SK-N-SH (cell line): ENCODE measurements around the gene CDH13. TPM values are rescaled to one million over a fixed set of nuclear protein-coding genes. Genes with fewer than 3 reads are reported as not detected.

Experiments
- CTCF ChIA-PET: fragments of 300-600, 350-600 bp; formaldehyde crosslinking; extraction: SDS; loops from one replicate; lab custom pipeline; 2021; lab: Yijun Ruan, JAX
- POLR2A ChIA-PET: fragments of 350-600 bp; sonication (Branson Sonifier 250); formaldehyde crosslinking; extraction: SDS; loops from one replicate; lab custom pipeline; 2020; ENCODE audit warnings: antibody characterized with exemption, inconsistent platforms; lab: Yijun Ruan, JAX
- DNase-seq: peaks from one replicate; pipeline ENCODE4 v3.0.0; 2012
- H2AFZ ChIP-seq: fragments of 200-600 bp; sonication (generic); 2 replicates; pipeline ENCODE4 v1.8.1; 2016; ENCODE audit warnings: antibody characterized with exemption, mild to moderate bottlenecking, low read depth
- H3F3A ChIP-seq: fragments of 200-600 bp; sonication (generic); replicated peaks from 2 replicates; pipeline ENCODE3; 2016; ENCODE audit warnings: antibody characterized with exemption, mild to moderate bottlenecking; ENCODE audit not compliant: insufficient read depth
- H3K27ac ChIP-seq, 2 experiments: fragments of 200-500 bp in 1 of 2; fragments of 200-600 bp in 1 of 2; sonication (Bioruptor generic) in 1 of 2; sonication (generic), shearing (Covaris generic) in 1 of 2; 2 replicates each; pipeline versions ENCODE4 v1.5.1 to v1.6.1; 2014 to 2016; ENCODE audit warnings: low read depth in 2 of 2, inconsistent platforms in 1 of 2, low read length in 1 of 2, mild to moderate bottlenecking in 1 of 2, mixed read lengths in 1 of 2
- H3K27me3 ChIP-seq: fragments of 200-600 bp; sonication (generic), shearing (Covaris generic); 2 replicates; pipeline ENCODE4 v1.6.1; 2016; ENCODE audit warnings: mixed run types; ENCODE audit not compliant: insufficient read depth
- H3K36me3 ChIP-seq, 2 experiments: fragments of 200-500 bp in 1 of 2; fragments of 200-600 bp in 1 of 2; sonication (Bioruptor generic) in 1 of 2; sonication (generic) in 1 of 2; replicated peaks in 1 of 2; 2 replicates each; pipeline versions ENCODE3 to v1.5.1; 2014 to 2016; ENCODE audit warnings: low read length in 1 of 2, mild to moderate bottlenecking in 1 of 2; ENCODE audit not compliant: insufficient read depth in 2 of 2, control insufficient read depth in 1 of 2
- H3K4me1 ChIP-seq, 2 experiments: fragments of 200-500 bp in 1 of 2; fragments of 200-600 bp in 1 of 2; sonication (Bioruptor generic) in 1 of 2; sonication (generic), shearing (Covaris generic) in 1 of 2; 2 replicates each; pipeline versions ENCODE4 v1.5.1 to v1.6.1; 2014 to 2016; ENCODE audit warnings: low read depth in 1 of 2, low read length in 1 of 2, mixed run types in 1 of 2; ENCODE audit not compliant: insufficient read depth in 2 of 2, control insufficient read depth in 1 of 2
- H3K4me2 ChIP-seq: fragments of 200-600 bp; sonication (generic), shearing (Covaris generic); 2 replicates; pipeline ENCODE4 v1.6.1; 2017; ENCODE audit warnings: mixed run types
- H3K4me3 ChIP-seq, 2 experiments: fragments of 200-500 bp in 1 of 2; fragments of 200-600 bp in 1 of 2; sonication (Bioruptor generic) in 1 of 2; sonication (generic), shearing (Covaris generic) in 1 of 2; 2 replicates each; pipeline versions ENCODE4 v1.5.1 to v1.8.1; 2014 to 2016; ENCODE audit warnings: low read depth in 2 of 2, inconsistent platforms in 1 of 2, low read length in 1 of 2, mild to moderate bottlenecking in 1 of 2, mixed read lengths in 1 of 2, moderate library complexity in 1 of 2
- H3K79me2 ChIP-seq: fragments of 200-600 bp; sonication (generic); 2 replicates; pipeline ENCODE4 v1.8.1; 2017; ENCODE audit warnings: mild to moderate bottlenecking; ENCODE audit not compliant: insufficient read depth
- H3K9ac ChIP-seq: fragments of 200-600 bp; sonication (generic); 2 replicates; pipeline ENCODE4 v1.6.1; 2017; ENCODE audit warnings: mixed run types
- H3K9me2 ChIP-seq: fragments of 200-600 bp; sonication (generic); 2 replicates; pipeline ENCODE4 v1.6.1; 2017; ENCODE audit warnings: mixed run types
- H3K9me3 ChIP-seq: fragments of 200-600 bp; sonication (generic); 2 replicates; pipeline ENCODE4 v1.6.1; 2017; ENCODE audit warnings: mixed run types, mild to moderate bottlenecking, moderate library complexity
- H4K20me1 ChIP-seq: fragments of 200-600 bp; sonication (generic); 2 replicates; pipeline ENCODE4 v1.6.1; 2017; ENCODE audit warnings: mild to moderate bottlenecking, mixed run types; ENCODE audit not compliant: insufficient read depth
- CTCF ChIP-seq: fragments of 200-600 bp; sonication (generic); IDR thresholded peaks from 2 replicates; pipeline ENCODE4 v1.6.1; 2017; ENCODE audit warnings: antibody characterized with exemption, mild to moderate bottlenecking, moderate library complexity
- FOSL2 ChIP-seq: IDR thresholded peaks from 2 replicates; pipeline ENCODE4 v1.4.0; 2012; ENCODE audit warnings: low read depth, mild to moderate bottlenecking, moderate library complexity, borderline replicate concordance
- FOXJ3 ChIP-seq: sonication (generic); formaldehyde crosslinking; IDR thresholded peaks from 2 replicates; pipeline ENCODE4 v1.5.1; 2020; ENCODE audit warnings: mild to moderate bottlenecking, missing genetic modification reagents
- FOXM1 ChIP-seq: IDR thresholded peaks from 2 replicates; pipeline ENCODE4 v1.4.0; 2012; ENCODE audit warnings: low read depth, mild to moderate bottlenecking
- POLR2AphosphoS5 ChIP-seq: IDR thresholded peaks from 2 replicates; pipeline ENCODE4 v1.6.1; 2012; ENCODE audit warnings: low read depth, low read length
- TAF1 ChIP-seq: IDR thresholded peaks from 2 replicates; pipeline ENCODE4 v1.6.1; 2012; ENCODE audit warnings: low read depth, mild to moderate bottlenecking, low read length, moderate library complexity, borderline replicate concordance
- TEAD4 ChIP-seq: IDR thresholded peaks from 2 replicates; pipeline ENCODE4 v1.4.0; 2012; ENCODE audit warnings: mild to moderate bottlenecking, borderline replicate concordance; ENCODE audit not compliant: insufficient read depth
- WGBS: methylation state at CpG from one replicate; pipeline ENCODE4 v1.1.6; 2017; ENCODE audit warnings: low lambda C conversion rate; 5-methylcytosine and 5-hydroxymethylcytosine counted together
- polyA plus RNA-seq, 3 experiments: library from polyadenylated mRNA; depleted of rRNA; stranded (reverse); fragments of >200 nt; gene quantifications; 2 replicates each; pipeline ENCODE4 v1.2.3, GENCODE V29; 2012
- TF ChIP-seq, protein P1 (sequence below): IDR thresholded peaks from 2 replicates; pipeline ENCODE4 v1.6.1; 2012; ENCODE audit warnings: mild to moderate bottlenecking, low read depth, low read length, moderate library complexity

CDH13 gene
- polyA plus RNA-seq, 1 of the 3 experiments (the other 2 are of a cell fraction): 93.0 TPM

DNA sequence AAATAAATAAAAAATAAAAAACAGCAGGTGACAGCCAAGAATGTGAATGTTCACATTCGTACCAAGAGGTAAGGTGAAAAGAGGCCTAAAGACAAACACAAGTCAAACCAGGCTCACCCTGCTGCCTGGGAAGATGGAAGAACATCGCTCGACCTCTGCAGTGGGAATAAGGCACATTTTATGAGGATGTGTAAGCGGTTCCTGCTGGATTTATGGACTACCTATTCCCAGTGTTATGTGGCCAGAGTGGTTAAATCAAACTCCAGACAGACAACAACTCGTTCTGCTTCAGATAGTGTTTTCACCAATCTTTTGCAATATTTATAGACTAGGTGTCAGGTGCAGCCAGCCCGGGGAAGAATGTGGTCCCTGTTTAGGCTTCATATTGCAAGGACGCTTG lies 966.0 kb downstream of the CDH13 start:
- ChIA-PET POLR2A (no interaction called here), CTCF (no interaction called here)
- Histone ChIP-seq H4K20me1 (no peaks in the 10 kb centered on the region), H3F3A (no peaks in the 10 kb centered on the region), H3K4me1 (no peaks in the 10 kb centered on the region), H3K27ac (no peak overlapping the region), H3K27me3 (no peaks in the 10 kb centered on the region), H3K9ac (no peak overlapping the region), H3K4me2 (no peak overlapping the region), H3K79me2 (no peaks in the 10 kb centered on the region), H3K9me3 (no peaks in the 10 kb centered on the region), H3K36me3 (no peaks in the 10 kb centered on the region), H2AFZ (no peak overlapping the region), H3K9me2 (no peaks in the 10 kb centered on the region), H3K4me3 (no peak overlapping the region)
- no peak for DNase-seq
- 31% methylated on average over 7 of the region's 7 CpGs for WGBS
- TF ChIP-seq CTCF: no peak
- no peak for TF ChIP-seq FOXM1

GRCh38 chr16:83599789-83600462 lies 973.2 kb downstream of the CDH13 start:
- Histone ChIP-seq H3K9me3 (no peaks in the 10 kb centered on the region), H3K27ac (no peak overlapping the region), H4K20me1 (no peaks in the 10 kb centered on the region), H3F3A (no peaks in the 10 kb centered on the region), H3K27me3 (no peaks in the 10 kb centered on the region), H3K79me2 (no peaks in the 10 kb centered on the region), H3K36me3 (no peaks in the 10 kb centered on the region), H3K4me1 (no peaks in the 10 kb centered on the region), H3K4me2 (no peak overlapping the region), H3K9me2 (no peaks in the 10 kb centered on the region), H3K9ac (no peak overlapping the region), H2AFZ (no peak overlapping the region), H3K4me3 (no peak overlapping the region)
- WGBS: 27% methylated on average over 6 of the region's 15 CpGs
- ChIA-PET POLR2A (no interaction called here), CTCF (no interaction called here)
- no peak for TF ChIP-seq TEAD4
- no peak for TF ChIP-seq TAF1
- TF ChIP-seq, protein P1, sequence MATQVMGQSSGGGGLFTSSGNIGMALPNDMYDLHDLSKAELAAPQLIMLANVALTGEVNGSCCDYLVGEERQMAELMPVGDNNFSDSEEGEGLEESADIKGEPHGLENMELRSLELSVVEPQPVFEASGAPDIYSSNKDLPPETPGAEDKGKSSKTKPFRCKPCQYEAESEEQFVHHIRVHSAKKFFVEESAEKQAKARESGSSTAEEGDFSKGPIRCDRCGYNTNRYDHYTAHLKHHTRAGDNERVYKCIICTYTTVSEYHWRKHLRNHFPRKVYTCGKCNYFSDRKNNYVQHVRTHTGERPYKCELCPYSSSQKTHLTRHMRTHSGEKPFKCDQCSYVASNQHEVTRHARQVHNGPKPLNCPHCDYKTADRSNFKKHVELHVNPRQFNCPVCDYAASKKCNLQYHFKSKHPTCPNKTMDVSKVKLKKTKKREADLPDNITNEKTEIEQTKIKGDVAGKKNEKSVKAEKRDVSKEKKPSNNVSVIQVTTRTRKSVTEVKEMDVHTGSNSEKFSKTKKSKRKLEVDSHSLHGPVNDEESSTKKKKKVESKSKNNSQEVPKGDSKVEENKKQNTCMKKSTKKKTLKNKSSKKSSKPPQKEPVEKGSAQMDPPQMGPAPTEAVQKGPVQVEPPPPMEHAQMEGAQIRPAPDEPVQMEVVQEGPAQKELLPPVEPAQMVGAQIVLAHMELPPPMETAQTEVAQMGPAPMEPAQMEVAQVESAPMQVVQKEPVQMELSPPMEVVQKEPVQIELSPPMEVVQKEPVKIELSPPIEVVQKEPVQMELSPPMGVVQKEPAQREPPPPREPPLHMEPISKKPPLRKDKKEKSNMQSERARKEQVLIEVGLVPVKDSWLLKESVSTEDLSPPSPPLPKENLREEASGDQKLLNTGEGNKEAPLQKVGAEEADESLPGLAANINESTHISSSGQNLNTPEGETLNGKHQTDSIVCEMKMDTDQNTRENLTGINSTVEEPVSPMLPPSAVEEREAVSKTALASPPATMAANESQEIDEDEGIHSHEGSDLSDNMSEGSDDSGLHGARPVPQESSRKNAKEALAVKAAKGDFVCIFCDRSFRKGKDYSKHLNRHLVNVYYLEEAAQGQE: 0 out of 2 replicates have a peak, but pooled peaks have one; percentile 49
- no peak for TF ChIP-seq POLR2AphosphoS5
- no peak for TF ChIP-seq FOSL2
- no peak for TF ChIP-seq FOXJ3 (CRISPR knock-in tag)
- DNase-seq: no peak
